WTC11 (cell line): Measurements from ENCODE around the gene FAM200B. TPM values are rescaled to one million over a fixed set of nuclear protein-coding genes. Genes with fewer than 3 reads are reported as not detected.

Source experiments
- ATAC-seq: fragments of 200-7000 bp; cut with Tn5 transposase; 2 replicates; pipeline ENCODE4 v1.10.0; 2021; ENCODE audit warnings: mild to moderate bottlenecking, moderate library complexity
- CTCF ChIA-PET: fragments of 300-600 bp; sonication (Branson Sonifier 250); formaldehyde crosslinking; loops from one replicate; lab custom pipeline; 2021; ENCODE audit warnings: antibody characterized with exemption; lab: Charles Lee
- POLR2A ChIA-PET: fragments of 350-600 bp; sonication (Branson Sonifier 250); formaldehyde crosslinking; loops from one replicate; lab custom pipeline; 2021; ENCODE audit warnings: antibody characterized with exemption; lab: Charles Lee
- DNase-seq: peaks from one replicate; pipeline ENCODE4 v3.0.0; 2021; ENCODE audit warnings: low spot score
- H3K27ac Mint-ChIP-seq: 2 replicates; pipeline ENCODE4 v1.8.0; 2021; ENCODE audit warnings: mixed read lengths
- H3K27me3 Mint-ChIP-seq: 2 replicates; pipeline ENCODE4 v1.8.0; 2021; ENCODE audit warnings: low read depth, mild to moderate bottlenecking, moderate library complexity, mixed read lengths
- H3K36me3 Mint-ChIP-seq: 2 replicates; pipeline ENCODE4 v1.8.0; 2021; ENCODE audit warnings: mixed read lengths
- H3K4me1 Mint-ChIP-seq: 2 replicates; pipeline ENCODE4 v1.8.0; 2022; ENCODE audit warnings: mixed read lengths
- H3K4me3 Mint-ChIP-seq: 2 replicates; pipeline ENCODE4 v1.8.0; 2021; ENCODE audit warnings: mild to moderate bottlenecking, moderate library complexity, mixed read lengths
- H3K9me3 Mint-ChIP-seq: 2 replicates; pipeline ENCODE4 v1.8.0; 2021; ENCODE audit warnings: mixed read lengths
- CBFB ChIP-seq: sonication (generic); formaldehyde crosslinking; IDR thresholded peaks from 2 replicates; pipeline ENCODE4 v1.8.1; 2022; ENCODE audit warnings: mild to moderate bottlenecking, low read depth, missing genetic modification reagents
- CREM ChIP-seq: sonication (generic); formaldehyde crosslinking; IDR thresholded peaks from 2 replicates; pipeline ENCODE4 v1.8.1; 2022; ENCODE audit warnings: mild to moderate bottlenecking, missing genetic modification reagents, moderate library complexity
- ELF4 ChIP-seq: sonication (generic); formaldehyde crosslinking; IDR thresholded peaks from 2 replicates; pipeline ENCODE4 v1.8.1; 2022; ENCODE audit warnings: low read depth, mild to moderate bottlenecking, moderate library complexity, missing genetic modification reagents
- ETV6 ChIP-seq: sonication (generic); formaldehyde crosslinking; IDR thresholded peaks from 2 replicates; pipeline ENCODE4 v1.8.1; 2022; ENCODE audit warnings: mild to moderate bottlenecking, missing genetic modification reagents
- FOXJ3 ChIP-seq: sonication (generic); formaldehyde crosslinking; IDR thresholded peaks from 2 replicates; pipeline ENCODE4 v1.9.0; 2021; ENCODE audit warnings: missing genetic modification reagents, mild to moderate bottlenecking, borderline replicate concordance
- NFE2L1 ChIP-seq: sonication (generic); formaldehyde crosslinking; IDR thresholded peaks from 2 replicates; pipeline ENCODE4 v1.8.1; 2023; ENCODE audit warnings: missing genetic modification reagents
- TEAD1 ChIP-seq: sonication (generic); formaldehyde crosslinking; IDR thresholded peaks from 2 replicates; pipeline ENCODE4 v1.8.0; 2022; ENCODE audit warnings: mild to moderate bottlenecking, missing genetic modification reagents
- ZNF121 ChIP-seq: sonication (generic); formaldehyde crosslinking; IDR thresholded peaks from 2 replicates; pipeline ENCODE4 v1.8.0; 2023; ENCODE audit warnings: missing genetic modification reagents
- ZNF416 ChIP-seq: fragments of 250-450 bp; sonication (Bioruptor Pico); IDR thresholded peaks from 2 replicates; pipeline ENCODE4 v1.9.0; 2021; ENCODE audit warnings: mild to moderate bottlenecking, inconsistent platforms
- ZNF423 ChIP-seq: fragments of 250-450 bp; sonication (Bioruptor Pico); IDR thresholded peaks from 2 replicates; pipeline ENCODE4 v2.1.2; 2022; ENCODE audit warnings: mild to moderate bottlenecking, moderate library complexity
- ZNF671 ChIP-seq: fragments of 250-450 bp; sonication (Bioruptor Pico); IDR thresholded peaks from 2 replicates; pipeline ENCODE4 v1.8.0; 2021; ENCODE audit warnings: mild to moderate bottlenecking
- total RNA-seq: library from RNA; stranded (reverse); gene quantifications from 3 replicates; pipeline ENCODE4 v1.2.3, GENCODE V29; 2021
- TF ChIP-seq, protein P1 (sequence below): sonication (generic); formaldehyde crosslinking; IDR thresholded peaks from 2 replicates; pipeline ENCODE4 v1.8.1; 2022; ENCODE audit warnings: low read depth, mild to moderate bottlenecking, moderate library complexity, missing genetic modification reagents, borderline replicate concordance
- TF ChIP-seq, protein P2 (sequence below): sonication (generic); formaldehyde crosslinking; IDR thresholded peaks from 2 replicates; pipeline ENCODE4 v1.8.0; 2023; ENCODE audit warnings: missing genetic modification reagents
- TF ChIP-seq, protein P3 (sequence below): sonication (generic); formaldehyde crosslinking; IDR thresholded peaks from 2 replicates; pipeline ENCODE4 v1.8.1; 2023; ENCODE audit warnings: mild to moderate bottlenecking, missing genetic modification reagents, moderate library complexity
- TF ChIP-seq, protein P4 (sequence below): sonication (generic); formaldehyde crosslinking; IDR thresholded peaks from 2 replicates; pipeline ENCODE4 v1.8.0; 2022; ENCODE audit warnings: mild to moderate bottlenecking, missing genetic modification reagents
- TF ChIP-seq, protein P5 (sequence below): sonication (generic); formaldehyde crosslinking; conservative IDR thresholded peaks from 2 replicates; pipeline ENCODE4 v1.8.1; 2022; ENCODE audit warnings: mild to moderate bottlenecking, missing genetic modification reagents
- TF ChIP-seq, protein P6 (sequence below): sonication (generic); formaldehyde crosslinking; IDR thresholded peaks from 2 replicates; pipeline ENCODE4 v1.8.1; 2022; ENCODE audit warnings: low read depth, missing genetic modification reagents, borderline replicate concordance
- TF ChIP-seq, protein P7 (sequence below): sonication (generic); formaldehyde crosslinking; IDR thresholded peaks from 2 replicates; pipeline ENCODE4 v1.8.1; 2023; ENCODE audit warnings: mild to moderate bottlenecking, missing genetic modification reagents
- TF ChIP-seq, protein P8 (sequence below): sonication (generic); formaldehyde crosslinking; IDR thresholded peaks from 2 replicates; pipeline ENCODE4 v1.8.0; 2022; ENCODE audit warnings: mild to moderate bottlenecking, missing genetic modification reagents
- TF ChIP-seq, protein P9 (sequence below): fragments of 250-450 bp; sonication (Bioruptor Pico); IDR thresholded peaks from 2 replicates; pipeline ENCODE4 v1.9.0; 2021; ENCODE audit warnings: moderate library complexity, mild to moderate bottlenecking, inconsistent platforms, borderline replicate concordance

FAM200B gene
- total RNA-seq, 1 experiment from 2014 or later: 28.4 TPM

DNA sequence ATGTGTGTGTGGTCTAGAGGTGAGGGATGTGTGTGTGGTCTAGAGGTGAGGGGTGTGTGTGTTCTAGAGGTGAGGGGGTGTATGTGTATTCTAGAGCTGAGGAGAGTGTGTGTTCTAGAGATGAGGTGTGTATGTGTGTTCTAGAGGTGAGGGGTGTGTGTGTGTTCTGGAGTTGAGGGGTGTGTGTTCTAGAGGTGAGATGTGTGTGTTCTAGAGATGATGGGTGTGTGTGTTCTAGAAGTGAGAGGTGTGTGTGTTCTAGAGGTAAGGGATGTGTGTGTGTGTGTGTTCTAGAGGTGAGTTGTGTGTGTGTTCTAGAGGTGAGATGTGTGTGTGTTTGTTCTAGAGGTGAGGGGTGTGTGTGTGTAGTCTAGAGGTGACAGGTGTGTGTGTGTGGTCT, 22.5 kb downstream of the FAM200B start:
- H3K27me3 Mint-ChIP-seq: peaks cover 25% of the 10 kb centered on the region
- H3K36me3 Mint-ChIP-seq: peaks cover 4% of the 10 kb centered on the region
- DNase-seq: no peak
- no peak overlapping the region for H3K27ac Mint-ChIP-seq
- no peak overlapping the region for H3K4me3 Mint-ChIP-seq
- CTCF ChIA-PET: no interaction called here
- TF ChIP-seq ELF4 (CRISPR knock-in tag) (no peak), ZNF671 (CRISPR knock-in tag) (no peak), CBFB (CRISPR knock-in tag) (no peak), NFE2L1 (no peak)
- TF ChIP-seq, protein P1, sequence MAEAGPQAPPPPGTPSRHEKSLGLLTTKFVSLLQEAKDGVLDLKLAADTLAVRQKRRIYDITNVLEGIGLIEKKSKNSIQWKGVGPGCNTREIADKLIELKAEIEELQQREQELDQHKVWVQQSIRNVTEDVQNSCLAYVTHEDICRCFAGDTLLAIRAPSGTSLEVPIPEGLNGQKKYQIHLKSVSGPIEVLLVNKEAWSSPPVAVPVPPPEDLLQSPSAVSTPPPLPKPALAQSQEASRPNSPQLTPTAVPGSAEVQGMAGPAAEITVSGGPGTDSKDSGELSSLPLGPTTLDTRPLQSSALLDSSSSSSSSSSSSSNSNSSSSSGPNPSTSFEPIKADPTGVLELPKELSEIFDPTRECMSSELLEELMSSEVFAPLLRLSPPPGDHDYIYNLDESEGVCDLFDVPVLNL (CRISPR knock-in tag): no peak
- TF ChIP-seq, protein P2, sequence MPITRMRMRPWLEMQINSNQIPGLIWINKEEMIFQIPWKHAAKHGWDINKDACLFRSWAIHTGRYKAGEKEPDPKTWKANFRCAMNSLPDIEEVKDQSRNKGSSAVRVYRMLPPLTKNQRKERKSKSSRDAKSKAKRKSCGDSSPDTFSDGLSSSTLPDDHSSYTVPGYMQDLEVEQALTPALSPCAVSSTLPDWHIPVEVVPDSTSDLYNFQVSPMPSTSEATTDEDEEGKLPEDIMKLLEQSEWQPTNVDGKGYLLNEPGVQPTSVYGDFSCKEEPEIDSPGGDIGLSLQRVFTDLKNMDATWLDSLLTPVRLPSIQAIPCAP (CRISPR knock-in tag): no peak
- TF ChIP-seq, protein P3, sequence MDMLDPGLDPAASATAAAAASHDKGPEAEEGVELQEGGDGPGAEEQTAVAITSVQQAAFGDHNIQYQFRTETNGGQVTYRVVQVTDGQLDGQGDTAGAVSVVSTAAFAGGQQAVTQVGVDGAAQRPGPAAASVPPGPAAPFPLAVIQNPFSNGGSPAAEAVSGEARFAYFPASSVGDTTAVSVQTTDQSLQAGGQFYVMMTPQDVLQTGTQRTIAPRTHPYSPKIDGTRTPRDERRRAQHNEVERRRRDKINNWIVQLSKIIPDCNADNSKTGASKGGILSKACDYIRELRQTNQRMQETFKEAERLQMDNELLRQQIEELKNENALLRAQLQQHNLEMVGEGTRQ (CRISPR knock-in tag): no peak
- TF ChIP-seq, all 79 proteins: peak for 0
- no peak for ATAC-seq
- POLR2A ChIA-PET: no interaction called here
- peaks cover 9% of the 10 kb centered on the region for H3K9me3 Mint-ChIP-seq
- H3K4me1 Mint-ChIP-seq: peaks cover 29% of the 10 kb centered on the region

DNA sequence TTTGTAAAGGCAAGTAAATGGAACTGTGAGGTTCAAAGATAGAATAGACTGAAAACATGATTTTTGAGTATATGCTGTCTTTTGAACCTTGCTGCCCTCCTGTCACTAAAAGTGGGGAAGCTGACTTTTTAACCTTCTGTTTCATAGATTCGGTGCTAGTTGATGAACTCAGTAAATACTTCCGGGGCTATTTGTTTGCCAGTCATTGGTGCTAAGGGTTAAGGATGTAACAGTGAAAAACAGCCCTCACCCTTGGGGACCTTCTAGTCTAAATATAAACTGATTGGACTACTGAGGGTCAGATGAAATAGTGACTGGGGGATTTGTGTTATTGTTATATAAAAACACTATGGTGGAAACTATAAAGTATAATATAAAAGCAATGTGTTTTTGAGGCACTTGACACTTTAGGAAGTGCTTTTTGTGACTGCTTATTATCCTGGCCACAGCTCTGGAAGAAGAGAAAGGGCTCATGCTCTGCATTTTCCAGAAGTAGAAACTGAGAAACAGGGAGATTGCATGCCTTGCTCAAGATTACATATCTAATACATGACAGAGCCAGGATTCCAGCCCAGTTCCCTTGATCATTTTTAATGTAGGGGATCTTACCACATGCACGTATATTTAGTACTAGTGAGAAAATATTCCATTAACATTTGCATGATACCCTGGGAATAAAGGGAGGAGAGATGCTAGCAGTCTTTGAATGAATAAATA, 25.2 kb downstream of the FAM200B start:
- CTCF ChIA-PET: no interaction called here
- peaks cover 8% of the 10 kb centered on the region for H3K4me1 Mint-ChIP-seq
- POLR2A ChIA-PET: no interaction called here
- DNase-seq: no peak
- TF ChIP-seq ETV6 (CRISPR knock-in tag) (no peak), ZNF423 (CRISPR knock-in tag) (no peak), TEAD1 (no peak)
- TF ChIP-seq, protein P4, sequence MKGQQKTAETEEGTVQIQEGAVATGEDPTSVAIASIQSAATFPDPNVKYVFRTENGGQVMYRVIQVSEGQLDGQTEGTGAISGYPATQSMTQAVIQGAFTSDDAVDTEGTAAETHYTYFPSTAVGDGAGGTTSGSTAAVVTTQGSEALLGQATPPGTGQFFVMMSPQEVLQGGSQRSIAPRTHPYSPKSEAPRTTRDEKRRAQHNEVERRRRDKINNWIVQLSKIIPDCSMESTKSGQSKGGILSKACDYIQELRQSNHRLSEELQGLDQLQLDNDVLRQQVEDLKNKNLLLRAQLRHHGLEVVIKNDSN (CRISPR knock-in tag): no peak
- TF ChIP-seq, protein P5, sequence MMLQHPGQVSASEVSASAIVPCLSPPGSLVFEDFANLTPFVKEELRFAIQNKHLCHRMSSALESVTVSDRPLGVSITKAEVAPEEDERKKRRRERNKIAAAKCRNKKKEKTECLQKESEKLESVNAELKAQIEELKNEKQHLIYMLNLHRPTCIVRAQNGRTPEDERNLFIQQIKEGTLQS (CRISPR knock-in tag): no peak
- TF ChIP-seq, protein P6, sequence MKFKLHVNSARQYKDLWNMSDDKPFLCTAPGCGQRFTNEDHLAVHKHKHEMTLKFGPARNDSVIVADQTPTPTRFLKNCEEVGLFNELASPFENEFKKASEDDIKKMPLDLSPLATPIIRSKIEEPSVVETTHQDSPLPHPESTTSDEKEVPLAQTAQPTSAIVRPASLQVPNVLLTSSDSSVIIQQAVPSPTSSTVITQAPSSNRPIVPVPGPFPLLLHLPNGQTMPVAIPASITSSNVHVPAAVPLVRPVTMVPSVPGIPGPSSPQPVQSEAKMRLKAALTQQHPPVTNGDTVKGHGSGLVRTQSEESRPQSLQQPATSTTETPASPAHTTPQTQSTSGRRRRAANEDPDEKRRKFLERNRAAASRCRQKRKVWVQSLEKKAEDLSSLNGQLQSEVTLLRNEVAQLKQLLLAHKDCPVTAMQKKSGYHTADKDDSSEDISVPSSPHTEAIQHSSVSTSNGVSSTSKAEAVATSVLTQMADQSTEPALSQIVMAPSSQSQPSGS (CRISPR knock-in tag): no peak
- TF ChIP-seq, all 79 proteins: peak for 0
- peaks cover 14% of the 10 kb centered on the region for H3K27me3 Mint-ChIP-seq
- H3K9me3 Mint-ChIP-seq: no peaks in the 10 kb centered on the region
- H3K27ac Mint-ChIP-seq: no peak overlapping the region
- no peaks in the 10 kb centered on the region for H3K36me3 Mint-ChIP-seq
- no peak for ATAC-seq
- H3K4me3 Mint-ChIP-seq: no peak overlapping the region

DNA sequence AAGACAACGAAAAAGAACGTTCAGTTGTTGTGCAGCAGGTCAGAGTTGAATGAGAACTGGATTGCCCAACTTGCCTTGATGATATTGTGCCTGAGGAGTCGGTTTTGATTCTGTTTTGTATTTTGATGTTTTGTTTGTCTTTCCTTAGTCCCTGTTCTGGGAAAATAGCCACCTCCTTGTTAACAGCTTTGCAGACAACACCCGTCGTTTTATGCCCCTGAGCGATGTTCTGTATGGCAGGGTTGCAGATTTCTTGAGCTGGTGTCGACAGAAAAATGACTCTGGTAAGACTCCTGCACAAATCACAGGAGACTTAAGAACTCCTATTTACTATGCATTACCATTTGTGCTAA, 25.7 kb downstream of the FAM200B start:
- peaks cover 9% of the 10 kb centered on the region for H3K27me3 Mint-ChIP-seq
- no peaks in the 10 kb centered on the region for H3K36me3 Mint-ChIP-seq
- H3K4me1 Mint-ChIP-seq: peaks cover 3% of the 10 kb centered on the region
- ChIA-PET CTCF (no interaction called here), POLR2A (no interaction called here)
- DNase-seq: no peak
- no peaks in the 10 kb centered on the region for H3K9me3 Mint-ChIP-seq
- no peak overlapping the region for H3K27ac Mint-ChIP-seq
- no peak overlapping the region for H3K4me3 Mint-ChIP-seq
- no peak for TF ChIP-seq ZNF416
- TF ChIP-seq, protein P7, sequence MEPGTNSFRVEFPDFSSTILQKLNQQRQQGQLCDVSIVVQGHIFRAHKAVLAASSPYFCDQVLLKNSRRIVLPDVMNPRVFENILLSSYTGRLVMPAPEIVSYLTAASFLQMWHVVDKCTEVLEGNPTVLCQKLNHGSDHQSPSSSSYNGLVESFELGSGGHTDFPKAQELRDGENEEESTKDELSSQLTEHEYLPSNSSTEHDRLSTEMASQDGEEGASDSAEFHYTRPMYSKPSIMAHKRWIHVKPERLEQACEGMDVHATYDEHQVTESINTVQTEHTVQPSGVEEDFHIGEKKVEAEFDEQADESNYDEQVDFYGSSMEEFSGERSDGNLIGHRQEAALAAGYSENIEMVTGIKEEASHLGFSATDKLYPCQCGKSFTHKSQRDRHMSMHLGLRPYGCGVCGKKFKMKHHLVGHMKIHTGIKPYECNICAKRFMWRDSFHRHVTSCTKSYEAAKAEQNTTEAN (CRISPR knock-in tag): no peak
- no peak for TF ChIP-seq ZNF121
- TF ChIP-seq CREM (CRISPR knock-in tag): no peak
- TF ChIP-seq, protein P8, sequence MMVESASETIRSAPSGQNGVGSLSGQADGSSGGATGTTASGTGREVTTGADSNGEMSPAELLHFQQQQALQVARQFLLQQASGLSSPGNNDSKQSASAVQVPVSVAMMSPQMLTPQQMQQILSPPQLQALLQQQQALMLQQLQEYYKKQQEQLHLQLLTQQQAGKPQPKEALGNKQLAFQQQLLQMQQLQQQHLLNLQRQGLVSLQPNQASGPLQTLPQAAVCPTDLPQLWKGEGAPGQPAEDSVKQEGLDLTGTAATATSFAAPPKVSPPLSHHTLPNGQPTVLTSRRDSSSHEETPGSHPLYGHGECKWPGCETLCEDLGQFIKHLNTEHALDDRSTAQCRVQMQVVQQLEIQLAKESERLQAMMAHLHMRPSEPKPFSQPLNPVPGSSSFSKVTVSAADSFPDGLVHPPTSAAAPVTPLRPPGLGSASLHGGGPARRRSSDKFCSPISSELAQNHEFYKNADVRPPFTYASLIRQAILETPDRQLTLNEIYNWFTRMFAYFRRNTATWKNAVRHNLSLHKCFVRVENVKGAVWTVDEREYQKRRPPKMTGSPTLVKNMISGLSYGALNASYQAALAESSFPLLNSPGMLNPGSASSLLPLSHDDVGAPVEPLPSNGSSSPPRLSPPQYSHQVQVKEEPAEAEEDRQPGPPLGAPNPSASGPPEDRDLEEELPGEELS (CRISPR knock-in tag): no peak
- TF ChIP-seq, protein P9, sequence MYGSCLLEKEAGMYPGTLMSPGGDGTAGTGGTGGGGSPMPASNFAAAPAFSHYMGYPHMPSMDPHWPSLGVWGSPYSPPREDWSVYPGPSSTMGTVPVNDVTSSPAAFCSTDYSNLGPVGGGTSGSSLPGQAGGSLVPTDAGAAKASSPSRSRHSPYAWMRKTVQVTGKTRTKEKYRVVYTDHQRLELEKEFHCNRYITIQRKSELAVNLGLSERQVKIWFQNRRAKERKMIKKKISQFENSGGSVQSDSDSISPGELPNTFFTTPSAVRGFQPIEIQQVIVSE (CRISPR knock-in tag): no peak
- no peak for TF ChIP-seq FOXJ3 (CRISPR knock-in tag)
- TF ChIP-seq, all 79 proteins: peak for 0
- no peak for ATAC-seq
